ENCODE measurements around the gene PTHLH.
A peak's percentile ranks its signal among the peaks of the same experiment; 100 is the strongest.

The PTHLH gene

DNA sequence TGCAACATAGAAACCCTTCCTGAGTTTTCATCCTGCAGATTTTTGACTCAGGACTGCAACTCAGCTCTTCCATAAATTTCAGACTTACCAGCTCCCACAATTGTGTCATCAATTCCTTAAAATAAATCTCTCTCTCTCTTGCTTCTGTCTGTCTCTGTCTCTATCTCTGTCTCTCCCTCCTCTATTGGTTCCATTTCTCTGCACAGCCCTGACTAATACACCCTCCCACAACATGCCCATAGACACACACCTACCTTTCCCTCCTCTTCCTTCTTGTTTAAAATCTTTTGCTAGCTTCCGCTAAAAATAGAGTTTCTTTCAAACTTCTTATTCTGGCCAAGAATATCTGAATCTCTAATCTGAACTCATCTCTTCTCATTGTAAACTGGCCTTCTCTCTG is 22.9 kb upstream of the PTHLH start:
- TF ChIP-seq, protein P1, sequence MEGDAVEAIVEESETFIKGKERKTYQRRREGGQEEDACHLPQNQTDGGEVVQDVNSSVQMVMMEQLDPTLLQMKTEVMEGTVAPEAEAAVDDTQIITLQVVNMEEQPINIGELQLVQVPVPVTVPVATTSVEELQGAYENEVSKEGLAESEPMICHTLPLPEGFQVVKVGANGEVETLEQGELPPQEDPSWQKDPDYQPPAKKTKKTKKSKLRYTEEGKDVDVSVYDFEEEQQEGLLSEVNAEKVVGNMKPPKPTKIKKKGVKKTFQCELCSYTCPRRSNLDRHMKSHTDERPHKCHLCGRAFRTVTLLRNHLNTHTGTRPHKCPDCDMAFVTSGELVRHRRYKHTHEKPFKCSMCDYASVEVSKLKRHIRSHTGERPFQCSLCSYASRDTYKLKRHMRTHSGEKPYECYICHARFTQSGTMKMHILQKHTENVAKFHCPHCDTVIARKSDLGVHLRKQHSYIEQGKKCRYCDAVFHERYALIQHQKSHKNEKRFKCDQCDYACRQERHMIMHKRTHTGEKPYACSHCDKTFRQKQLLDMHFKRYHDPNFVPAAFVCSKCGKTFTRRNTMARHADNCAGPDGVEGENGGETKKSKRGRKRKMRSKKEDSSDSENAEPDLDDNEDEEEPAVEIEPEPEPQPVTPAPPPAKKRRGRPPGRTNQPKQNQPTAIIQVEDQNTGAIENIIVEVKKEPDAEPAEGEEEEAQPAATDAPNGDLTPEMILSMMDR (IDR thresholded peaks at IDR 0.05; ENCODE audit: low read length, missing control alignments) = no peak
- no peak overlapping the region for H3K4me3 ChIP-seq (replicated peaks; ENCODE audit: low read depth, low read length)
- no peak for DNase-seq (ENCODE audit: low read depth)

- TF ChIP-seq, protein P1 (IDR thresholded peaks at IDR 0.05; ENCODE audit: low read length, missing control alignments) = no peak
- H3K4me3 ChIP-seq (replicated peaks; ENCODE audit: low read depth, low read length) = no peak overlapping the region
- no peak for DNase-seq (ENCODE audit: low read depth)
These were observed 16.2 kb upstream of the PTHLH start for GRCh38 chr12:27988594-27989233.

DNA sequence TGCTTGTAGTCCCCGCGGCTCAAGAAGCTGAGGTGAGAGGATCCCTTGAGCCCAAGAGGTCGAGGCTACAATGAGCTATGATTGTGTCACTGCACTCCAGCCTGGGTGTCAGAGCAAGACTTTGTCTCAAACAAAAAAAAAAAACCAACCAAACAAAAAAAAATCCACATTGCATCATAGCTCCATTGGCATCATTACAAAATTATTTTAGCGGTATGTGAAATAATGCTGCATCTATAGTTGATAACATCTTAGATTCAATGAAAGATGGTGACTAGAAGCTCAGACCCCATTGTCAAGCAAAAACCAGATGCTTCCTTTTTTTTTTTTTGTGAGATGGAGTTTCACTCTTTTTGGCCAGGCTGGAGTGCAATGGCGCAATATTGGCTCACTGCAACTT is 14.8 kb upstream of the PTHLH start:
- H3K4me3 ChIP-seq (replicated peaks; ENCODE audit: low read depth, low read length) = no peak overlapping the region
- DNase-seq (ENCODE audit: low read depth) = no peak
- TF ChIP-seq, protein P1 (IDR thresholded peaks at IDR 0.05; ENCODE audit: low read length, missing control alignments) = no peak

DNA sequence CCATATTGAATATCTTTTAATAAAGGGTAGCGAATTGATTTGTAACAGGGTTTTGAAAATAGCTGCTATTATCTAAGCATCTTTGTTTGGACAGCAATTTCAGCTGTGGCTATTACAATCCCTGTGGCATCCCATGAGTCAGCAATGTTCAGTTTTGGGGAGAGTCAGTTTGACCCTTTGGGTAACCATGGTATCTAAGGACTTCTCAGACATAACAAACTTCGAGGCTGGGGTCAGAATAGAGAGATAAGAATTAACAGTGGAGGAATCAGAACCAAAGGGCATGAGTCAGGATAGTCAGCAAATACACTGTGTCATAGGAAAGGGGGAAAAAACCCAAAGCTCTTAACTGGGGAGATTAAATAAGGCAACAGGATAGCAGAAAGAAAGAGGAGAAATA is 11.7 kb upstream of the PTHLH start:
- H3K4me3 ChIP-seq (replicated peaks; ENCODE audit: low read depth, low read length) = no peak overlapping the region
- TF ChIP-seq, protein P1 (IDR thresholded peaks at IDR 0.05; ENCODE audit: low read length, missing control alignments) = no peak
- peak; percentile 59 for DNase-seq (ENCODE audit: low read depth)

DNA sequence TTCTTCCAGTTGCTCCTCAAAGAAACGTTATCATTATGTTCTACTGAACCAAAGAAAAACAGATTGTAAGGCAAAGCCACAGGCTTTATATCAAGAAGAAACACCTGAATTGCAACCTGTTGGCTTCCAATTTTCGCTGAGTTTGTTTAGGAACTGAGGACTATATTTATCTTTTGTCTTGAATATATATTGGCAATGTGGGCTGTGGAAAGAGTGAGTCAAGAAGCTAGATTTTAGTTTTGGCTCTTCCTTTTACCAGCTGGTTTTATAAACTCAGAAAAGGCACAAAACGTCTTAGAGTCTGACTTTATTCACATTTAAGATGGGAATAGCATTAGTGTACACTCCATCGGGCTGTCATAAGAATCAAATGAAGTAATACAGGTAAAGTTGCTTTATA is 10.4 kb upstream of the PTHLH start:
- no peak overlapping the region for H3K4me3 ChIP-seq (replicated peaks; ENCODE audit: low read depth, low read length)
- TF ChIP-seq, protein P1 (IDR thresholded peaks at IDR 0.05; ENCODE audit: low read length, missing control alignments) = no peak
- no peak for DNase-seq (ENCODE audit: low read depth)

- no peak overlapping the region for H3K4me3 ChIP-seq (replicated peaks; ENCODE audit: low read depth, low read length)
- TF ChIP-seq, protein P1 (IDR thresholded peaks at IDR 0.05; ENCODE audit: low read length, missing control alignments) = no peak
- DNase-seq (ENCODE audit: low read depth) = no peak
These were observed 9.9 kb upstream of the PTHLH start for GRCh38 chr12:27982385-27982784.

GRCh38 chr12:27981874-27982273 is 9.3 kb upstream of the PTHLH start:
- TF ChIP-seq, protein P1 (IDR thresholded peaks at IDR 0.05; ENCODE audit: low read length, missing control alignments) = no peak
- no peak for DNase-seq (ENCODE audit: low read depth)
- H3K4me3 ChIP-seq (replicated peaks; ENCODE audit: low read depth, low read length) = no peak overlapping the region

Data from fibroblast of pulmonary artery (primary cell).